GM23248 (cell line): ENCODE measurements around the gene NDUFV3.
"Not testable (repeated sequence)": the region's sequence is repeated elsewhere in the genome, so short reads cannot be mapped to it uniquely, and the experiment has no call there.

Experiments used
- EZH2 ChIP-seq: fragments of 200-600 bp; sonication (generic); IDR thresholded peaks from 2 replicates; pipeline ENCODE4 v1.6.1; 2018; ENCODE audit warnings: antibody characterized with exemption, mild to moderate bottlenecking; ENCODE audit not compliant: insufficient read depth, poor library complexity, severe bottlenecking
- EZH2phosphoT487 ChIP-seq: fragments of 200-600 bp; sonication (generic); IDR thresholded peaks from 2 replicates; pipeline ENCODE4 v1.6.1; 2018; ENCODE audit warnings: antibody characterized with exemption, moderate library complexity, mild to moderate bottlenecking, low read depth; ENCODE audit not compliant: insufficient read depth

DNA sequence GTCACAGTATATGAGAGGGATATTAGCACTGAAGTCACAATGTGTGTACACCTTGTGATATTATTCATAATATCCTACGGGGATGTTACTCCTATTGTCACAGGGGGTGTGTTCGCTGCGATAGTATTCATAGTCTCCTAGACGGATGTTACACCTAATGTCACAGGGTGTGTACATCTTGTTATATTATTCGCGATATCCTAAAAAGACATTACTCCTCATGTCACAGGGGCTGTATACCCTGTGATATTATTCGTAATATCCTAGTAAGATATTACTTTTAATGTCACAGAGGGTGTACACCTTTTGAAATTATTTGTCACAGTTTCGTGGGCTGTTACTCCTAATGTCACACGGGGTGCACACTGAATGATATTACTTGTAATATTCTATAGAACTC is 58.1 kb downstream of the NDUFV3 start:
- not testable (repeated sequence) for TF ChIP-seq EZH2, EZH2phosphoT487
